ENCODE data around the gene BOC.

Gene BOC

GRCh38 chr3:113249601-113250000 lies 38.2 kb downstream of the BOC start:
- no peak overlapping the region for H3K4me3 ChIP-seq (ENCODE audit: low read length)
- H3K27ac ChIP-seq (ENCODE audit: low read depth, low read length), result peak overlapping the region; percentile 74
- H3K27me3 ChIP-seq (ENCODE audit: control insufficient read depth, insufficient read depth, low read length), result no peaks in the 10 kb centered on the region
- no peak overlapping the region for H3K9ac ChIP-seq (ENCODE audit: low read length)
- peaks cover 56% of the 10 kb centered on the region for H3K4me1 ChIP-seq (ENCODE audit: control insufficient read depth, insufficient read depth, low read length)
- H3K36me3 ChIP-seq (ENCODE audit: control insufficient read depth, insufficient read depth, low read length), result peaks cover 10% of the 10 kb centered on the region

- H3K9ac ChIP-seq (ENCODE audit: low read length), result no peak overlapping the region
- no peaks in the 10 kb centered on the region for H3K27me3 ChIP-seq (ENCODE audit: control insufficient read depth, insufficient read depth, low read length)
- no peak overlapping the region for H3K4me3 ChIP-seq (ENCODE audit: low read length)
- H3K4me1 ChIP-seq (ENCODE audit: control insufficient read depth, insufficient read depth, low read length), result peaks cover 57% of the 10 kb centered on the region
- peaks cover 10% of the 10 kb centered on the region for H3K36me3 ChIP-seq (ENCODE audit: control insufficient read depth, insufficient read depth, low read length)
- no peak overlapping the region for H3K27ac ChIP-seq (ENCODE audit: low read depth, low read length)
These were observed 39.2 kb downstream of the BOC start for GRCh38 chr3:113250566-113250965.

- no peak overlapping the region for H3K4me3 ChIP-seq (ENCODE audit: low read length)
- H3K4me1 ChIP-seq (ENCODE audit: control insufficient read depth, insufficient read depth, low read length), result peaks cover 49% of the 10 kb centered on the region
- no peak overlapping the region for H3K9ac ChIP-seq (ENCODE audit: low read length)
- H3K27me3 ChIP-seq (ENCODE audit: control insufficient read depth, insufficient read depth, low read length), result no peaks in the 10 kb centered on the region
- no peak overlapping the region for H3K27ac ChIP-seq (ENCODE audit: low read depth, low read length)
- H3K36me3 ChIP-seq (ENCODE audit: control insufficient read depth, insufficient read depth, low read length), result peaks cover 10% of the 10 kb centered on the region
These were observed 40.5 kb downstream of the BOC start for GRCh38 chr3:113251817-113252216.

- no peak overlapping the region for H3K9ac ChIP-seq (ENCODE audit: low read length)
- no peak overlapping the region for H3K4me3 ChIP-seq (ENCODE audit: low read length)
- peak overlapping the region; percentile 5 for H3K27ac ChIP-seq (ENCODE audit: low read depth, low read length)
- H3K36me3 ChIP-seq (ENCODE audit: control insufficient read depth, insufficient read depth, low read length), result peaks cover 10% of the 10 kb centered on the region
- H3K27me3 ChIP-seq (ENCODE audit: control insufficient read depth, insufficient read depth, low read length), result no peaks in the 10 kb centered on the region
- H3K4me1 ChIP-seq (ENCODE audit: control insufficient read depth, insufficient read depth, low read length), result peaks cover 42% of the 10 kb centered on the region
These were observed 41.2 kb downstream of the BOC start for GRCh38 chr3:113252553-113252952.

GRCh38 chr3:113253702-113254101 lies 42.3 kb downstream of the BOC start:
- Histone ChIP-seq H3K4me3 (ENCODE audit: low read length) (no peak overlapping the region), H3K27me3 (ENCODE audit: control insufficient read depth, insufficient read depth, low read length) (no peaks in the 10 kb centered on the region), H3K27ac (ENCODE audit: low read depth, low read length) (peak overlapping the region; percentile 54), H3K36me3 (ENCODE audit: control insufficient read depth, insufficient read depth, low read length) (peaks cover 10% of the 10 kb centered on the region), H3K9ac (ENCODE audit: low read length) (no peak overlapping the region), H3K4me1 (ENCODE audit: control insufficient read depth, insufficient read depth, low read length) (peaks cover 33% of the 10 kb centered on the region)

- Histone ChIP-seq H3K27ac (ENCODE audit: low read depth, low read length) (peak overlapping the region; percentile 34), H3K4me1 (ENCODE audit: control insufficient read depth, insufficient read depth, low read length) (peaks cover 31% of the 10 kb centered on the region), H3K36me3 (ENCODE audit: control insufficient read depth, insufficient read depth, low read length) (peaks cover 10% of the 10 kb centered on the region), H3K4me3 (ENCODE audit: low read length) (no peak overlapping the region), H3K9ac (ENCODE audit: low read length) (no peak overlapping the region), H3K27me3 (ENCODE audit: control insufficient read depth, insufficient read depth, low read length) (no peaks in the 10 kb centered on the region)
These were observed 43.0 kb downstream of the BOC start for GRCh38 chr3:113254171-113254947.

GRCh38 chr3:113255100-113255853 lies 43.9 kb downstream of the BOC start:
- no peak overlapping the region for H3K27ac ChIP-seq (ENCODE audit: low read depth, low read length)

GRCh38 chr3:113255854-113256615 lies 44.7 kb downstream of the BOC start:
- peaks cover 33% of the 10 kb centered on the region for H3K4me1 ChIP-seq (ENCODE audit: control insufficient read depth, insufficient read depth, low read length)
- H3K27ac ChIP-seq (ENCODE audit: low read depth, low read length), result no peak overlapping the region
- H3K9ac ChIP-seq (ENCODE audit: low read length), result no peak overlapping the region
- no peaks in the 10 kb centered on the region for H3K27me3 ChIP-seq (ENCODE audit: control insufficient read depth, insufficient read depth, low read length)
- H3K4me3 ChIP-seq (ENCODE audit: low read length), result no peak overlapping the region
- H3K36me3 ChIP-seq (ENCODE audit: control insufficient read depth, insufficient read depth, low read length), result peaks cover 3% of the 10 kb centered on the region

More at GRCh38 chr3:113255100-113255853, 43.9 kb downstream of the BOC start:
- no peak overlapping the region for H3K4me3 ChIP-seq (ENCODE audit: low read length)
- H3K36me3 ChIP-seq (ENCODE audit: control insufficient read depth, insufficient read depth, low read length), result peaks cover 7% of the 10 kb centered on the region
- H3K27me3 ChIP-seq (ENCODE audit: control insufficient read depth, insufficient read depth, low read length), result no peaks in the 10 kb centered on the region
- peaks cover 33% of the 10 kb centered on the region for H3K4me1 ChIP-seq (ENCODE audit: control insufficient read depth, insufficient read depth, low read length)
- no peak overlapping the region for H3K9ac ChIP-seq (ENCODE audit: low read length)

GRCh38 chr3:113258361-113258760 lies 47.0 kb downstream of the BOC start:
- H3K4me1 ChIP-seq (ENCODE audit: control insufficient read depth, insufficient read depth, low read length), result peaks cover 28% of the 10 kb centered on the region
- no peak overlapping the region for H3K9ac ChIP-seq (ENCODE audit: low read length)
- no peak overlapping the region for H3K27ac ChIP-seq (ENCODE audit: low read depth, low read length)
- H3K27me3 ChIP-seq (ENCODE audit: control insufficient read depth, insufficient read depth, low read length), result no peaks in the 10 kb centered on the region
- no peak overlapping the region for H3K4me3 ChIP-seq (ENCODE audit: low read length)
- no peaks in the 10 kb centered on the region for H3K36me3 ChIP-seq (ENCODE audit: control insufficient read depth, insufficient read depth, low read length)

- no peak overlapping the region for H3K4me3 ChIP-seq (ENCODE audit: low read length)
- no peak overlapping the region for H3K27ac ChIP-seq (ENCODE audit: low read depth, low read length)
- H3K27me3 ChIP-seq (ENCODE audit: control insufficient read depth, insufficient read depth, low read length), result no peaks in the 10 kb centered on the region
- peaks cover 22% of the 10 kb centered on the region for H3K4me1 ChIP-seq (ENCODE audit: control insufficient read depth, insufficient read depth, low read length)
- no peaks in the 10 kb centered on the region for H3K36me3 ChIP-seq (ENCODE audit: control insufficient read depth, insufficient read depth, low read length)
- no peak overlapping the region for H3K9ac ChIP-seq (ENCODE audit: low read length)
These were observed 47.8 kb downstream of the BOC start for GRCh38 chr3:113259196-113259595.

GRCh38 chr3:113261063-113261625 lies 49.8 kb downstream of the BOC start:
- Histone ChIP-seq H3K9ac (ENCODE audit: low read length) (no peak overlapping the region), H3K27me3 (ENCODE audit: control insufficient read depth, insufficient read depth, low read length) (no peaks in the 10 kb centered on the region), H3K4me3 (ENCODE audit: low read length) (no peak overlapping the region), H3K27ac (ENCODE audit: low read depth, low read length) (peak overlapping the region; percentile 53), H3K4me1 (ENCODE audit: control insufficient read depth, insufficient read depth, low read length) (peaks cover 13% of the 10 kb centered on the region), H3K36me3 (ENCODE audit: control insufficient read depth, insufficient read depth, low read length) (no peaks in the 10 kb centered on the region)

All from rectal smooth muscle tissue (tissue), 1 donor.